HG02885 (cell line): ENCODE measurements around the gene RBMS1.

Experiments
- ATAC-seq: cut with Tn5 transposase; IDR thresholded peaks from one replicate; pipeline ENCODE4 v1.9.1; 2021; ENCODE audit warnings: mild to moderate bottlenecking; ENCODE audit not compliant: unreplicated experiment, poor library complexity

RBMS1 gene

DNA sequence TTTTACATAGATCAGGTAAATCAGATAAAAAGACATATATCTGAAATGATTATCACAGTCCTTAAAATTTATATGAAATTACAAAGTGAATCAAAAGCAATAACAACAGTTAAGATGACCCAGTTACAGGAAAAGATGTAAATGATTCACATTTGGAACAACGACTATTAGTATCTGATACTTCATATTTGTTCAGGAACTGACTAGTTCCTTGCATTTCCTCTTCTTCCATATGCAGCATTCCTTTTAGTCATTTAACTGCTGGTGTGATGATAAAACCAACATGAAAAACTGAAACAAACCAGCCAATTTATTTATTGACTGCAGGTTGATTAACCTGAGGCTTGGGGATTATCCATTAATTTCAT is 75.2 kb downstream of the RBMS1 start:
- no peak for ATAC-seq

DNA sequence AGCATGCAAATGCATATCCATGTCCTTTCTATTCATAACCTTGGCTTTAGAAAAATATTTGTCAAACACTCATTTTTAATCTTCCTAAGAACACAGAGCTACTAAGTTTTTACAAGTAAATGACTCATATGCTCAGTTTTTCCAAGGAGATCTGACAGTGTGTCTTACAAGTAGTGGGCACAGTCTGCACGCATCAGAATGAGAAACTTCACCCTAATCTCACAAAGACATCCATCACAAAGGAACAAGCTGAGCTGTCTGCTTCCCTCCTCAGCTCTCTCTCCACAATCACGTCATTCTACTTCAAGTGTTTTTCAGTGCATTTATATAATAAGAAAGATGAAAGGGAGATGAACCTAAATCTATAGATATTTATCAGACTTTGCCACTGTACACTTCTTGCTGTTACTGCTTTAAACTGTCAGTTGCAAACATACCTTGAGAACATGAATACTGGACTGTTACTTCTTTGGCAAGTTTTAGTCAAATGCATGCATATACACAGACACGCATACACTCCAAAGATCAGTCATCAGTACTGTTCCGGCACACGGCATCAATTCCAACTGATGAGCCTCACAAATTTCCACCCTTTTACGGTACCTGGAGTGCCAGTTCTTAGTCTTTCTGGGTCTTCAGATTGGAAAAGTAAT is 75.7 kb downstream of the RBMS1 start:
- ATAC-seq = no peak

DNA sequence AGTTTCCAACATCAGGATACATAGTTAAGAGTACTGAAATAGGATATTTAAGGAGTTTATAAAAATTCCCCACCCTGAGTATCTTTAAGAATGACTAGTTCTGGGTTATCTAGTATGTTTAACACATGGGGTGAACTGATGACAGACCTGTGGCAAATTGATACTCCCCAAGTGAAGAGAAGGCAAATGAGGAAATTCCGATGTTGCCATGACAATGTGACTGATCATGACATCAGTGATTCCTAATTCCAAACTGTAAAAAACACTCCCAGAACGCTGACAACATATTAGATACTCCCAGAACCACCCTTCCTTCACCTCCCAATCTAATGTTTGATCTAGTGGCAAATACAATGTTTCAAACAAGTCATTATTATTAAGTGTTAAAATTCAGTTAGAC is 77.6 kb downstream of the RBMS1 start:
- ATAC-seq = no peak

DNA sequence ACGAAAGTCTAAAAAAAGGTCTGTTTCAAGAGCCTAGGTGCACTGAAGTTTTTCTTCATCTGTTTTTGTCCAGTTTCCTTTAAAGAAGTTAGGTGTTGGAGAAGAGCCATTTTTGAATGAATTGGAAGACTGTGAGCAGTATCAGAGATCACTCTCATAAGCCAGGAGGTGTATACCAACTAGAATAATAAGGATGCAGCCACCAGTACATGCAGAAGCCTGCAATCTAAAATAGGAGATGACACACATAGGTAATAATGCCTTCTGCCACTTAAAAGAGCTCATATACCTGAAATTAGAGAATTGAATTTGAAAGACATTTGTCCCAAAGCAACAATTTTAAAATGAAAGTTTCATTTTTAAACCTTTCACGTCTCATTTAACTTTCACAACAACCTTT is 81.7 kb downstream of the RBMS1 start:
- no peak for ATAC-seq

DNA sequence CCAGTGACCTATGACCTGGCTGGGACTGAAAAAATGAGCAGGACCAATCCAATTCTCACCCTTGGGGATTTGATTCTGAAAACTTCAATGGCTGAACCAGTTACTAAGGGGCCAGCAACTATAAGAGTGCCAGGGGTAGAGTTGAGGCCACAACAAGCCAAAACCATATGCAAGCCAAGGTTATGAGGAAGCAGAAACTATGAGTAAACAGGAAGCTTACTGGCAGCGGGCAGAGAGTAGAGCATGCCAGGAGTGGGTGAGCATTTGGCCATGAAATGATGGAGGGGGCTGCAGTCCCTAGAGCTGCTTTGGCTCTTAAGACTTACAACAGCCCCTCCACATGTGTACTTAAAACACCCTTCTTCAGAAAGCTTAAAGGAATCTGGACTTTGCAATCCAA is 82.4 kb downstream of the RBMS1 start:
- ATAC-seq = no peak

DNA sequence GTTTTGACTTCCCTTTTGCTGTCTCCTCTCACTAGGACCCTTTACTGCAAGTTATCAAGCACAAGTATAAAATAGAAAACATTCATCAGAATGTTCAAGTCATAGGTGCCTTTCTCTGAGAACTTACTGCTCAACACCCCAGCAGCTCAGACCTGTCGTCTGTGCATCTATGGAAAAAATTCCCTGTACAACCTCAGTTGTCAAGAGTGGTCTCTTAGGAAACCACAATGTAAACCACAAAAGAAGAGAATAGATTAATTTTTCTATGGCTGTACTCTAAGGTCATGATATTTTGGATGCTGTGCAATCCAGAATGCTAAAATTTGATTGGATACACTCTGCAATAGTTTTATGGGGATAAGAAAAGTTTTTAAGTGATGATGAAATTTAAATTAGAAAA is 84.1 kb downstream of the RBMS1 start:
- ATAC-seq = no peak

DNA sequence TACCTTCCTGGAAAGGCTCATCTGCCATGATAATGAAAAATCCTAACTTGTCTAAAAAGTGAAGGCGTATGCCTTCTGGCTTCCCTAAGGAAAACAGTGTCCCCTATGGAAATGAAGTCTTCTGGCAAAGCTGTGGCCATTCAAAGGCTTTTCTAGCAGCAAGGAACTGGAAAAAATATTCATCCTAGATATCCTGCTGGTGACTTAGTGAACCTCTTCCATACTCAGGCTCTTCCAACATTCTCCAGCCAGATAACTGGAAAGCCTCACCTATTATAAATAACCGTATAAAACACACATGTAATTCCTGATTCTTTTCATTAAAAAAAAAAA is 84.7 kb downstream of the RBMS1 start:
- no peak for ATAC-seq

DNA sequence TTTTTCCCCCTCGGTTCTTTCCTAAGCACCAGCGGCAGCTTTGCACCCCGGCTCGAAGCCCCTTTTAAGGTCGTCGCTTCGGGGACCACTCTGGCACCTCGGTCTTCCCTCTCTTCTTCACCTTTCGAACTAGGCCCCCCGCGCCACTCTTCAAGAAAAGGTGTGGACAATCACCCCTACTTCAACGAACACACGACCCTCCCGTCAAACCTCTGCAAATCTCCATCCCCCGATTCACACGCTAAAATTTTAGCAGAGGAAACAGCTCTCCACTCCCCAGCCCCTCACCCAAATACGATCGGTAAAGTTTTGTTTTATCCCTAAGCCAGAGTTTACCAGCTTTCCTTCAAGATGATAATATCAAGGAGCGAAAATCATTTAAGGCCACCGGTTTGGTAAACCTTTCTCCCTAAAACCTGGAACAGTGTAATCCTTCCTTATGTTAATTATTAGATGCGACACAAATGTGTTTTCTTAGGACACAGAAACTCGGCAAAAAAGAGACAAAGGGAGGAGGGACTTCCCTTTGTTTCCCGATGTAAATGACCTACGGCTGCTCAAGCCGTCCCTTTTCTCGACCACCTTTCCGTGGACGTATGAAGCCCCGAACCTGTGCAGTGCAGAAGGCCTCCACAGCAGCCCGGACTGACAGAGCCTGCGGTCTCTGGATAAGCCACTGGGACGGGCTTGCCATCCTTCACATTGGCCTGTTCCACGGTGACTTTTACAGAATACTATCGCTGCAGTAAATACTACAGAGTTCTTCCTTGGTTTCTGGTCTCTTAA is 85.2 kb downstream of the RBMS1 start:
- ATAC-seq = no peak

DNA sequence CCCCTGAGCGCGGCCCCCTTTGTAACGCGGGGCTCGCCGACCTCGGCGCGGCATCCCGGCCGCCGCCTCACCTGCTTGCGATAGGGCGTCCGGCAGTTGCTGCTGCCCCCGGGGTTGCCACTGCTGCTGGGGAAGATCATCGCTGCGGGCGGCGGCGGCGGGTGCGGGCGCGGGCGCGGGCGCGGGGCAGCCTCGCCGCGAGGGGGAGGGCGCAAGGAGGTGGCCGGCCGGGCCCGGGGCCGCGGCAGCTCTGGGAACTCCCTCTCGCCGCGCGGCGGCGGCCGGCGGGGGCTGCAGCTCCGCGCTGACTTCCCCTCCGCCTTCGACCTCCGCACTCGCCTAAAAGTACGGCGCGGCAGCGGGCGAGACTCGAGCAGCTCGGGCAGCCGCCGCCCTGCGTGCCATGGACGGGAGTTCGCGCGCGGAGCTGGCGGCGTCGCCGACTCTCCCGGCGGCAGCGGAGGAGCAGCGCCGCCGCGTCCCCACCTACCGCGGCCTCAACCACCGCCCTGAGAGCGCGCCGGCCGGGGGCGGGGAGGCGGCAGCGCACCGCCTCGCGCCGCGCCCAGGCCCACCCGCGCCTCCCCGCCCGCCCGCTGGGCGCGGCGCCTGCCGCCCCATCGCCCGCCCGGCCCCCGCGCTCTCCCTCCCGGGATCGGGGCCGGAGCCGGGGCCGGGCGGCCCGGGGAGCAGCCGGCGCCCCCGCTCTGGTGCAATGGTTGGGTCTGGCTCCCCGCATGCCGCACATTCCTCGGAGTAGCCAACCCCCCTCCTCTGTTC is 86.0 kb downstream of the RBMS1 start:
- ATAC-seq = peak; percentile 72

DNA sequence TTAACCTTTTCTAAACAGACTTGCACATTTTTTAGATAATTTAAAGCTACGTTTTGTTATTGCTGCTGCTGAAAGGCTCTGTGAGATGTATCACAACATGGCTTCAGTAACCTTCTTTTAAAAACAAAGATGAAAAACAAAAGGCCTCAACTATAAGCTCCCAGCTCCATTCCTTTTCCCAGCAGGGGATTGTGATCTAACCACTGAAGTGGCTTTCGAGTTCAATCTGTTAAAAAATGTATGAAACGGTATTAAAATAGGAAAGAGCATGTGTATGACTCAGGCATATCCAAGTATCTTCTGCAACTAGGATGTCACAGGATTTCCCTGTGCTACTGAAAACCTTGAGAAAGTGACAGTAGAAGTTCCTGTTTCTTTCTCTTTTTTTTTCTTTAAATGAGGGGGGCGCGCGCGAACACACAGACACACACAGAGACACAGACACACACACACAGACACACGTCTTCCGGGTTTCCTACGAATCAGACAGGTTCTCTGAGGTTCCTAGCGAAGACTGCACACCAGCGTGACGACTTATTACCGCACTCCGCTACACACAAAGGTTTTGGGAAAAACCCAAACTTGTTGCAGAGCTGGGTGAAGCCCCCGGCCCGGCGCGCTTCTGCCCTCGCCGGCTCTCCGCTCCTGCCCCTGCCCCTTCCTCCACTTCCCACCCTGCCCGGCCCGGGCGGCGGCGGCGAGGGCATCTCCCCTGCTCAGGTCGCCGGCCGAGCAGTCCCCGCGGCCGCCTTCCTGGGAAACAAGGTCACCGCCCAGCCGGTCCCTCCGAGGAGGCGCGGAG is 86.8 kb downstream of the RBMS1 start:
- peak; percentile 58 for ATAC-seq

DNA sequence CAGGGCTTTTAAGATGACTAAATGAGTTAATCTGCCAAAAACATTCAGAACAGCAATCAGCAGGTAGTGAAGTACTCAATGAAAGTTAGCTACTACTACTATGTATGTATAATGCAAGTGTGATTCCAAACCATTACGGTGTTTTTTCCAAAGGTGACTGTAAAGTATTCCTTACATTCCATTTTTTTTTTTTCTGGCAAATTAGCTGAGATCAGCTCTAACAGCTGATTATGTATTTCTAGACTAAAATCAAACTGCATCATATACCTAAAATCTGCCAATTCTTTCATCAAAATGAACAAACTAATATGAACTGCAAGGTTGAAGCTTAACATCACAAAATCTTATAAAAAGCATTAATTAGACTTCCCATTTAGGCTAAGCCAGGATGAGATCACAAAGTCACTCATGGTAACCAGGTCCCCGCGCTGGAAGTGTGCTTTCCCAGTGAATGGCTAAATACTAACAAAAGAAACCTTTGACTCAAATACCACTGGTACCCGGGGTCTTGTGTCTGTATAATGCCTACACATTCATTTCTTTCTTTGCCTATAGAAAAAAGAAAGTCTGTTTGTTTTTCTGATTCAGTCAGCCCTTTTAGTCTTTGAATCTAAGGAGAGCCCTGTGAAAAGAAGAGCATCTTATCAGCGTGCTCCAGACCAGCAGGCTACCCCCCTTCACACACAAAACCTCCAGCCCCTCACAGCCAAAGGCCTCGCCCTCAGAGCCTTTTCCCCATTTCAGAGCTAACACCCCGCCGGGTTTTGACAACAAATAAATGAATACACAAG is 88.3 kb downstream of the RBMS1 start:
- no peak for ATAC-seq

DNA sequence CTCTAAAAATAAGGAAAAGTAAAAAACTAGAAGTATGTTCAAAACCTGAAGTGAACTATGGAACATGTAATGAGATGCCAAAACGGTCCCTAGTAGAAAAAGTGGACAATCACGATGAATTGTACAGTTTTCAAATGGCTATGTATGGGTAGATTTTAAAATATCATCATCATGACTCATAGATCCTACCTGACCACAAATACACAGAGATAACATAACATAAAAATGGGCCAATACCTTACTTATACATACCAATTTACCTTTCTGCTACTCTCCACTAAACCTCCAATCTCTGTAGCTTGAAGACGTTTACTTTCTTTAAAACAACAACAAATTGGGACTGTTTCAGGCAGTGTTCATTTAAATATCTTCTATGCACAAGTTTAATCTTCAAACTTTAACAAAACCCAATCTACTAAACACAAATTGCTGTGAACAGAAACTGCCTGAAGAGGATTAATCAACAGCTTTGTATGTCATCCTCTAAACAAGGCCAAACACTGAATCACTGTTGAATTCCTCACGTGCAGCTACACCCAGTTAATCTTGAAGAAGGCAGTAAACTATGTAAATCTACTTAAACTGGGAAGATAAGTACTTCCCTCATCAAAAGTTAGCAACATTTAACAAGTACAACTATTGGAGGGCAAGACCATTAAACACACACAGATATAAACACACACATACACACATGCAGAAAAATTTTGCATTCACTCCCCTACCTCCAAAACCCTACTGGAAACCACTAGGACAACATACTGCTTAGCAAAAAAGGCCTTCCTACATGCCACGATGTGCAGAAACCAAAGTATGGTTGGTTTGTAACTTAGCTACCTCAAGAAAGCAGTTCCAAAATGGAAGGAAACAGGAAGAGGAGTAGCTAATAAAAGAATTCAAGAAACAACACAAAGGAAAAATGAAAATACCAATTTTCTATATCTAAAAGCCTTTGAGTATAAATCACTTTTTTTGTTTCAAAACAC is 90.3 kb downstream of the RBMS1 start:
- ATAC-seq = no peak

DNA sequence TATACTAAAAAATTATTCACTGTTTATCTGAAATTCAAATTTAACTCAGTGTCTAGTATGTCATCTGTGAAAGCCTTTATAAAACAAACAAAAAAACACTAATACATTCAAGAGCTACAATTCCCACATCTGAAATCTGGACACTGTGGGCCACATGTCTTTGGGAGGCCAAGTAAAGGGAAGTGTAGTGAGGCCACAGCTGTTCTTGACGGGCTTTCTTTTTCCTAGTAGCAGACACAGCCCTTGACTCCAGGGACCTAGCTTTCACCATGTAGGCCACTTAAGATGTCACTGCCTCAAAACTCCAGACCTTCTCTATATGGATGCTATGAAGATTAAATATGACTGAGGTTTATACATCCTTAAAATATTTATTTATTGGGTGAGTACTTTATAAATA is 91.1 kb downstream of the RBMS1 start:
- no peak for ATAC-seq

DNA sequence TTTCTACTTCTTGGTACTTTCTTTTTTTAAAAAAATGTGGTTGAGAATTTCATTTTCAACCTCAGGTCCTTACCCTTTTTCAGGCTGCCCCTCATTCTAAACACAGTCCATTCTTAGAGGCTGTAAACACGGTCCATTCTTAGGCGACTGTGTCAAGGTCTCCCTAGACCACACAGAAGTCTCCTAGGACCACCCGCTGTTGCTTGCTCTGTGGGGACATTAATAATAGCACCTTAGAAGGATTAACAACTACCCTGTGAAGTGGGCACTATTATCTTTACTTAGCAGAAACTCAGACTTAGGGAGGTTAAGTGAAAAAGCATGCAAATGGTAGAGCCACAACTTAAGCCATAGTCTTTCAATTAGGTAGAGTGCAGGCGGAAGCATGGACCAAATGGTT is 91.7 kb downstream of the RBMS1 start:
- no peak for ATAC-seq

DNA sequence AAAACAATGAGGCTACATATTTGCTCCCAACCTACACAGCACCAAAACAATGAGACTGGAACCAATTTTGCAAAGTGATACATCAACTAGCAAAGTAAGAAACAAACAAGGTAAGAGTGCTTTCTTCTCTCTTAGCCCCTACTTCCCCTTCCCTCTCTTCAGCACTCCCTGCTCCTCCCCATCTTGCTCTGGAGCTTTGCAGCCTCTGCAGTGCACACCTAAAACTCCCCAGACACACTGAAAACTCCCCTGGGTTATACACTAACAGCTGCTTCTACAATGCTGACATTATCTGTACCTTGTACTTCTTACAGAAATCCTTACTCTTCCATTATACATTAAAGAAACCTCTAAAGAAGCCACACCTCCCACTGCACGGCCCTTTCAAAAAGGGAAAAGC is 93.7 kb downstream of the RBMS1 start:
- ATAC-seq = no peak

DNA sequence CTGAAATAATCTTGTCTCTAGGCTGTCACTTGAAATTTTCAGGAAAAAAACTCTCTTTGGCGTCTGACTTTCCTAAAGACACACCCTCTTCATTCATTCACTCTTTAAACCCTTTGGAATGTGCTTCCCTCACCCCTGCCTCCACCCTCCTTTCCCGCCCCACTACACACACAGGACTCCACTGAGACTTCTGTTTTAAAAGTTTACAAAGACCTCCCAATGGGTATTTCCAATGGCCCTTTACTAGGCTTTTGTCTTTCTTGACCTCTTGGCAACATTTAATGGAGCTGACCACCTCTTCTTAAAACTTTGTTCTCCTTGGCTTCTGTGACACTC is 96.1 kb downstream of the RBMS1 start:
- no peak for ATAC-seq

DNA sequence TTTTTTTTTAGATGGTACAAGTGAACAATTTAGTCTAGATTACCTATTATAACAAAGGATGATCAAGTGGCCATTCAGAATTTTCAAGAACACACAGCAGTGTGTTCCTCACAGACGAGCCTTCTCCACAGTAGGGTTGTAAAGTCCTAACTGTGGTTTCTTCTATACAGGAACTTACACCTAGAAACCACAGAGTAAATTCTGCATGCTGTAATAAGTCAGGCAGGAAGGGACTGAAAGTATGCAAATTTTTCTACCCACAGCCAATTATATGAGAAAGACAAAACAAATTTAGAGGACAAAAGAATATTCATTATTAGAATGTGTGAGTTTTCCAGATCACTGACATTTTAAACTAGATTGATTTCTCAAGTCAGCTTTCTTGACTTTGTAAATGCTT is 99.5 kb downstream of the RBMS1 start:
- peak; percentile 100 for ATAC-seq

DNA sequence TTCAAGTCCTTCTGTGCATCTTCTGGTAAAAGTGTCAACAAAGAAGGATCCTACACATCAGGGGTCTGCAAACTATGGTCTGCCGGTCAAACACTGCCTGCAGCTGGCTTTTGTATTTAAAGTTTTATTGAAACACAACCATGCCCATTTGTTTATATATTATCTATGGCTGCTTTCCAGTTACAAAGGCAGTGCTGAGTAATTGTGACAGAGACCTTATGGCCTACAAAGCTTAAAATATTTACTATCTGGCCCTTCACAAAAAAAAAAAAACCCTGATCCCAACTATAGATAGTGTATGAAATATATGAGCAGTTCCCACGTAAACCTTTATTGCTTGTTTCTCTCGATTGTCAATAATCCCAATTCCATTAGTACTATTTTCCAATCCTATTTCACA is 101.4 kb downstream of the RBMS1 start:
- no peak for ATAC-seq
